NCI-H82 treated with DMSO at 0.1 percent for 48 hours (cell line): ENCODE data around the gene FRMD4A.
"Not testable (repeated sequence)": the region's sequence is repeated elsewhere in the genome, so short reads cannot be mapped to it uniquely, and the experiment has no call there.

ENCODE experiments used
- DNase-seq: peaks from one replicate; lab custom pipeline; 2025; ENCODE audit not compliant: unreplicated experiment; lab: John Stamatoyannopoulos, UW

The FRMD4A gene

DNA sequence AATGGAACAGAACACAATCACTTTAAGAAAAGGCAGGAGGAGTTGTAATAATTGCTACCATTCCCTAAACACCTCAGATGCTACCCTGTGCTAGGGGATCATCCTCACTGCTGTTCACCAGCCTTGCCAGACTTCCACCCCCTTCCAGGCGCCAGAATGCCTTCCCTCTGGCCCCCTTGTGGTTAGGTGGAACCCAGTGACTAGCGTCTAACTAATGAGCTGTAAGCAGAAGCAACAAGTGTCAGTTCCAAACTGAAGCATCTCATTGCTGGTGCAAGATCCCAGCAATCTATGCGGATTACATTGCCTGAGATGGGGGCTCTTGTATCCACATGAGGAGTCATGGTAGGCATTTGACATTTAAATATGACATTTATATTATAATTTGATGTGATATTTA is 86.6 kb downstream of the FRMD4A start:
- DNase-seq: no peak

DNA sequence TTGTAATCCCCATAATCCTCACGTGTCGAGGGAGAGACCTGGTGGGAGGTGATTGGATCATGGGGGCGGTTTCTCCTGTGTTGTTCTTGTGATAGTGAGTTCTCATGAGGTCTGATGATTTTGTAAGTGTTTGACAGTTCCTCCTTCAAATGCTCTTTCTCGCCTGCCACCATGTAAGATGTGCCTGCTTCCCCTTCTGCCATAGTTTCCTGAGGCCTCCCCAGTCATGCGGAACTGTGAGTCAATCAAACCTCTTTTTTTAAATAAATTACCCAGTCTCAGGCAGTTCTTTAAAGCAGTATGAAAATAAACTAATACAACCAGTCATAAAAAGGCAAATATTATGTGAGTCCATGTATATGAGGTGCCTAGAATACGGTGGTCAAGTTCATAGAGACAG is 87.5 kb downstream of the FRMD4A start:
- no peak for DNase-seq

DNA sequence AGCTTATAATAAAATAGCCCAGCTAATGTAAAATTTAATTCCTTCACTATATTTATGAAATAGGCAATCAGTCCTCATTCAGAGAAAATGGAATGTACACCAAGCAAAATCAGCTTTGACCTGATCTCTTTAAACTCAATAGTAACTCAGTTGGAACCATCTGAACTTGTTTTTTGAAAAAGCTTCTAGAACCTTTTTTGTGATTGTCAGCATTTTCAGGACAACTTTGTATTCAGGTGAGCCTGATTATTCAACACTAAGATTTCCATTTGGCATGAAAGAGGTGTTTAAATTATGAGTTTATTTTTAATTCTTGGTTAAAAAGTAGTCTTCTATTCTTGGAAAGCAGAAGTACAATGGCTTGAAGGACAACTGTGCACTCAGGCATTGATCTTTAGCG is 89.5 kb downstream of the FRMD4A start:
- DNase-seq: no peak

DNA sequence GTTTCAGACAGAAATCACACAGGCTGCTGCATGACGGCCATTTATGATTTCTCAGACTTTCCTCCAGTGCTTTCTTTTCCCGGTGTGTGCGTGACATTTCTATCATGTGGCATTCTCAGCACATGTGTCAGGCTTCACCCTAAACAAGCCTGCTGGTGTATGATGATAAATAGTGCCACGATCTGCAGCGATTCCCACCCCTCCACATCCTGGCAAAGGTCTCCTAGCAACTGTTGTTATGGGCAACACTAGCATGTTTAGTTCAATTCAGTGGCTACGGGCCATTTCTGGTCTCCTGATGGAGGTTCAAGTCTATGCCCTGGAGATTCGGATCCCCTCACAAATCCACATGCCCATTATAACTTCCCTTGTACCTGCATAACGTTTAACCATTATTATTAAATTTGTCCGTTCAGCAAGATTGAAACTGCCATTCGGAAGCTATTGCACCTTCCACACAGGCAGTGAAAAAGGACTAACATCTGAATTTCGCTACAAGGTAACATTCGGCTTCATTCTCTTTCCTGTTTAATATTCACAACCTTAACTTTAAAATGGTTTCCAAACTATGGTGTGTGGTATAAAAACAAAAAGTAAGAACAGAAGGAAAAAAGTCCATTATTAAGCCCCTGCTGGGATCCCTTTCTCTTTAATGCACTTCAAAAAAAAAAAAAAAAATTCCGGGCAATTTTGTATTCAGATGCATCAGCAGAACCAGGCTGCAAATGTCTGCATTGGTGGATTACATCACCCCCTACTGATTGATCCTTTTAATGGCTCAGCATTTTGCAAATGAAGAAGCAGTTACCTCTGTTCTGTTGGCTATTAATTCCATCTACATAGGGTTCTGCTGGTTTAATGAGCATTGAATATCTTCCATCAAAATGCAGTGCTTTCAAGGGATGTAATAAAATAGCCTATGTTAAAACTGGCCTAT is 90.2 kb downstream of the FRMD4A start:
- no peak for DNase-seq

DNA sequence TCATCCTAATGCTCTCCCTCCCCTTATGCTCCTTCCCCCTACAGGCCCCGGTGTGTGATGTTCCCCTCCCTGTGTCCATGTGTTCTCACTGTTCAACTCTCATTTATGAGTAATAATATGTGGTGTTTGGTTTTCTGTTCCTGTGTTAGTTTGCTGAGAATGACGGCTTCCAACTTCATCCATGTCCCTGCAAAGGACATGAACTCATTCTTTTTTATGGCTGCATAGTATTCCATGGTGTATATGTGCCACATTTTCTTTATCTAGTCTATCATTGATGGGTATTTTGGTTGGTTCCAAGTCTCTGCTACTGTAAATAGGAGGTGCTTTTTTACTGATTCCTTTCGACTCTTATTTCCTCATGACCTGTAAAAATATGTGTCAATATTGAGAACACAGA is 92.1 kb downstream of the FRMD4A start:
- not testable (repeated sequence) for DNase-seq

DNA sequence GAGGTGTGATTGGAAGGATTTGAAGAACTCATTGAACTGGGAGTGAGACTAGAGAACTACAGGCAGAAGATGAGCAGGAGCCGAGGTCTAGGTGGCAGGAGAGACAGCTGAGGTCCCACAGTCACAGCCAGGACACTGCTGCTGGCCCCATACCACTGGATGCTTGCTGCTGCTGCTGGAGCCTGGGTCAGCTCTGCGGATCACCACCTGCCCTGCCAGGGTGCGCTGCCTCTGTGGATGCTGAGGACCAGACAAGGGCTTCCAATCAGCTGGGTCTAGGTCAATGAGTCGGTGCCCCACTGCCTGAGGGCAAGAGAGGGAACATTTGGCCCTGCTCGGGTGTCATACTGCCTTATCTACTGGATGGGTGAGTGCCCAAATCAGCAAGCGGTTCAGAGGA is 94.4 kb downstream of the FRMD4A start:
- no peak for DNase-seq

DNA sequence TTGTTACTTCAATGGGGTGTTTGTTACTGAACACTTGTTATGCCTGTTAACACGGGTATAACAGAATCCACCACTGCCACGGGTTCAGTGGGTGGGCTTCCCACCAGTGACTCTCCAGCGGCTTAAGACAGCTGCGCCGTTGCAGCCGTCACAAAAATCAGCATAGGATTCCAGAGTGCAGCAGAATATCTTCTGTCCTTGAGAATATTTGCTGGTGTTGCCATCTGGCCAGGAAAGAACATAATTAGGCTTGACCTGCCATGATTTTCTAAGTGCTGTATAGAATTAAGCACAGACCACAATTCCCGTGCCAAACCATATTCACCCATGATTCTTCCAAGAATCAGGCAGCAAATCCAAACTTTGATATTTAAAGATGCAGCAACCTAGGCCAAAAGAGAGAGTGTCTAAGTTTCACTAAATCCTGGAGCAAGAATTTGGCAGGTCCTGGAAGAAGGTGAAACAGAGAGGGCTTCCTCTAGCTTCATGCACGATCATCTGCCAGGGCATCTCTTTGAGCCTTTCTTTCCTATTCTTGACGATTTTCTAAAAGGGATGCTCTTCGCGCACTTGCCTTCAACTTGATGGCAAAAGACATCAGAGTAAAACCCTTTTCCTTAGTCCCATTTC is 95.0 kb downstream of the FRMD4A start:
- DNase-seq: no peak

DNA sequence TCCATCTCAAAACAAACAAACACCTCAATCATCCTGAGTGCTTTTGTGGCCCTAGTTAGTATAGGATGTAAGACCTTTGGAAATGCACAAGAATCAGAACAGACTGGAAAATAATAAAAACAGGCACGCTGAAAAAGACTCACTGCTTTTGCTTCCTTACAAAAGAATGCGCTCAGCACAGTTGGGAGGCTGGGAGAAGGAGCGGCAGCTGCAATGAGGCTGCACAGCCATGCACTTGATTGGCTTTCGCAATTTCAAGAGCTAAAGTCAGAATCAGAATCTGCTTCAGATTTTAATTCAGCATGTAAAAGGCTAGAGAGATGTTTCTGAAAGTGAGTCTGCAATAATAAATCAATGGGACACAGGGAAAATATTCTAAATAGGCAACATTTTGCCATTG is 97.2 kb downstream of the FRMD4A start:
- no peak for DNase-seq

DNA sequence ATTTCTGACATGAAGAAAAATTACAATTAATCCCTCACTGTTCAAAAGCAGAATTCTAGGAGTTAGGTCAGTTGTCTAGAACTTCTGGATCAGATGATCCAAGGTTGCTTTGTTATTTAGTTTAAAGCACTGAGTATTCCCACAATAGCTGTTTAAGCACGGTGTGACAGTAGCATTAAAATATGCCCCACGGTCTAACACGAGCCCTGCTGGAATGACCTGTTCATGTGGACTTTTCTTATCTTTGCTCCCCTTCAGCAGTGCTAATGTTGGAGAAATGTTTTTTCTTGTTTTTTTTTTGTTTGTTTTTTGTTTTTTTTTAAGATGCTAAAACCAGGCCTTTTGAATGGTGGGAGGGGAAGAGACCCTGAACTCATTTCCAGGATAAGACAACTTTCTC is 101.9 kb downstream of the FRMD4A start:
- not testable (repeated sequence) for DNase-seq

DNA sequence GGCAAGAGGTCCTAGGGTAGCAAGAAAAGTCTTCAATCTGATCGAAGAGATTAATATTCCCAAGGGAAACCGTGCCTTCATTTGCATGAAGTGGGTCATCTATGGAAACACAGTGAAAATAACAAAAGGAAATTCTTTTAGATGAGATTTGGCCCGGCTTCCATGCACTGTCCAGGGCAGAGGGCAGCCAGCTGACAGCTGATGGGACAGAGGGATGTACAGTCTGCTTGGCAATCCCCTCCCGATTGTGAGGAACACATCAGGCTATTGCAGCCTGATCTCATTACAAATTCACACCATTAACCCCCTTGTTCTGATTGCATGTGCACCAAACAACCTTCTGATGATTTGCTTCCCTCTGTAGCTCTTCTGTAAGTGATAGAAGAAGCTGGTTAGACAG is 105.3 kb downstream of the FRMD4A start:
- no peak for DNase-seq

DNA sequence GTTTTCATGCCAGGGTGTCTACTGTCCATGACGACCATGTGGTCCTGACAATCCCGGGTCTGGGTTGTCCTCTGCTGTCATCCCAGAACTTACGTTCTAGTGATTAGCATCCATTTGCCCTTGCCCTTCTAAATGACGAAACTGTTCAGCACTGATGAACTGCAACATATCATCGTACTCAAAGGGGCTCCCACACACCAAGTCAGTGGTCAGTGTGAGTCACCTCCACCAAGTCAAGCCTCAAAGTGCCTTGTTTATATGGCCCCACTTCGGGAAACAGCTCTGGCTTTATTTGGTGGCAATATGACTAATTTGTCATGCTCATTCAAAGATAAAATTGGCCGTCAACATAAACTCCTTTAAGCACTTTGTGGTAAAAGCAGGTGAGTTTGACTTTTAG is 110.7 kb downstream of the FRMD4A start:
- no peak for DNase-seq

DNA sequence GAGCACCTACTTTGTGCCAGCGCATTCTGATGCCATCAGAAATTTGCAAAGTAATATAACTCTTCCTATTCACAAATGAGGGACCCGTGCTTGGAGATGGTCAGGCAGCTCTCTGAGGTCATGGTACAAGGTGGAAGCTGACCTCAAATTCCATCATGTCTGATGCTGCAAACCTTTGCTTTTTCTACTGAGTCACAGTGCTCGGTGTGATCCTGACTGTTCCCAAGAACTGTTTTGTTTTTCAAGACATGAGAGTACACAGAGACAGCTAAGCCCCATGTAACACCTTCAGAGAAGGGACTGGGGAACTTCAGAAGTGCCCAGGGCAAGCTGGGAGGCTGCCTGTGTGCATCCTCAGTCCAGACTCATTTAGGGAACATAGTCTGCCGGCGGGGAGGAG is 111.3 kb downstream of the FRMD4A start:
- DNase-seq: no peak

DNA sequence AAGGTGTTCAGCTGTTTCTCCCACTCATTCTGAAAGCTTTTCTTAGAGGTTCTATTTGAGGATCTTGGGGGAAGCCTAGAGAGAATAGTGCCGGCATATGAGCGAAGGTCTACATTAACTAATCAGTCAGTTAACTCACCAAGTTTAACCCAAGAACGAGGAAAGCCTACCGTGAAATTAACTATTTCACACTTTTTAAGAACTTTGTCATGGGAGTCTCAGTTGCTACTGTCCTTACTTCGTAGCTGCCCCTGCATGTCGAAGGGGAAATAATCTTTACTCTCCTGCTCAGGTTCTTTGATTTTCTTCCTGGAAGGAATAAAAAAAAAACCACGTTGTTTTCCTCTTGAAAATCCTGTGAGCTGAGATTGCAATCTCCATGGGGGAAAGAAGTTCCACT is 115.1 kb downstream of the FRMD4A start:
- no peak for DNase-seq

DNA sequence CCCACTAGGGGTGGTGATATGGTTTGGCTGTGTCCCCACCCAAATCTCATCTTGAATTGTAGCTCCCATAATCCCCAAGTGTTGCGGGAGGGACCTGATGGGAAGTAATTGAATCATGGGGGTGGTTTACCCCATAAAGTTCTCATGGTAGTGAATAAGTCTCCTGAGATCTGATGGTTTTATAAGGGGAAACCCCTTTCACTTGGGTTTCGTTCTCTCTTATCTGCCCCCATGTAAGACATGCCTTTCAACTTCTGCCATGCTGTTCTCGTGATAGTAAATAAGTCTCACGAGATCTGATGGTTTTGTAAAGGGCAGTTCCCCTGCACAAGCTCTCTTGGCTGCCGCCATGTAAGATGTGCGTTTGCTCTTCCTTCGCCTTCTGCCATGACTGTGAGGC is 117.0 kb downstream of the FRMD4A start:
- not testable (repeated sequence) for DNase-seq

DNA sequence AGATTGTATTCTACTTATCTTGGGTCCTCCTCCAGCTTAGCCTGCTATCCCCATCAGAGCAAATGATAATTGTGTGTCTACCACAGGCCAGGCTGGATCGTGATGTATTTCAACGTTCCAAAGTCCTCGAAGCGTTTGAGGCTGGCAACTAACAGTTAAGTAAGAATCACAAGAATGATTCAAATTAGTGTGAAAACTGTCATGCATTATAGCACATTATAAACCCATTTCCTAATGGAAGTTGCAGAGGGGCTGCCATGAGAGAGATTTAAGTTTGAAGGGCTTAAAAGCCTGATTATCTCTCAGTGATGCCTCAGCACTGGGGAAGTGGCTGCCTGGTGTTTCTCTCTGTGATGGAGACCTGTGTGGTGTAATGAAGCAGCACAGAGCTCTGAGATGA is 119.1 kb downstream of the FRMD4A start:
- DNase-seq: no peak

DNA sequence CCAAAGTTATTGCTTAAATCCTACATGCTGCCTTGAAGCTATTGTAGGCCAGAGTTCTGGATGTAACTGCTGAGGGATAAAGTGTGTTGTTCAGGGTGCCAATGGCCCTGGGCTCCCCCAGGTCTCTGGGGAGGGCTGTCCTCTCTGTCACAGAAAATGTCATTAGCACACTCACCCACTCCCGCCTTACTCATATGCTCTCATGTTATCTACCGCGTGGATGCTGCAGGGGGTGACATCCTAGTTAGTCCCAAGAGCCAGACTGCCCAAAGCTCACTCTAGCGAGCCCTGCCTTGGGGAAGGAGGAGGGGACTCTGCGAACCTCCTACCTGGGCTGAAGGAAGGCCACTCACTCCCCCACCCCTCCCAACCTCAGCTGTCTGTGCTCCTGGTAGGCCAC is 122.5 kb downstream of the FRMD4A start:
- no peak for DNase-seq

DNA sequence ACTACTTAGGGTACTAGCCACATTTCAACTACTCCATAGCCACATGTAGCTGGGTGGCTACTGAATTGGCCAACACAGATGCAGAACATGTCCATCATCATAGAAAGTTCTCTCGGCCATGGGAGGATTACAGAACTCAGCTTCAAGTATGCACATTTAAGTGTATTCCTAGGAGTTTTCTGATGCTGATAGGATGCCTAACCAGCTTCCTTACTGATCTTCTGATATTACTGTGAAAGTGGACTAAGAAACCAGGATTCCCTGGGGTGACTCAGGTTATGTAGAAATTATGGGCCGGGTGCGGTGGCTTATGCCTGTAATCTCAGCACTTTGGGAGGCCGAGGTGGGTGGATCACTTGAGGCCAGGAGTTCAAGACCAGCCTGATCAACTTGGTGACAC is 125.5 kb downstream of the FRMD4A start:
- DNase-seq: no peak

DNA sequence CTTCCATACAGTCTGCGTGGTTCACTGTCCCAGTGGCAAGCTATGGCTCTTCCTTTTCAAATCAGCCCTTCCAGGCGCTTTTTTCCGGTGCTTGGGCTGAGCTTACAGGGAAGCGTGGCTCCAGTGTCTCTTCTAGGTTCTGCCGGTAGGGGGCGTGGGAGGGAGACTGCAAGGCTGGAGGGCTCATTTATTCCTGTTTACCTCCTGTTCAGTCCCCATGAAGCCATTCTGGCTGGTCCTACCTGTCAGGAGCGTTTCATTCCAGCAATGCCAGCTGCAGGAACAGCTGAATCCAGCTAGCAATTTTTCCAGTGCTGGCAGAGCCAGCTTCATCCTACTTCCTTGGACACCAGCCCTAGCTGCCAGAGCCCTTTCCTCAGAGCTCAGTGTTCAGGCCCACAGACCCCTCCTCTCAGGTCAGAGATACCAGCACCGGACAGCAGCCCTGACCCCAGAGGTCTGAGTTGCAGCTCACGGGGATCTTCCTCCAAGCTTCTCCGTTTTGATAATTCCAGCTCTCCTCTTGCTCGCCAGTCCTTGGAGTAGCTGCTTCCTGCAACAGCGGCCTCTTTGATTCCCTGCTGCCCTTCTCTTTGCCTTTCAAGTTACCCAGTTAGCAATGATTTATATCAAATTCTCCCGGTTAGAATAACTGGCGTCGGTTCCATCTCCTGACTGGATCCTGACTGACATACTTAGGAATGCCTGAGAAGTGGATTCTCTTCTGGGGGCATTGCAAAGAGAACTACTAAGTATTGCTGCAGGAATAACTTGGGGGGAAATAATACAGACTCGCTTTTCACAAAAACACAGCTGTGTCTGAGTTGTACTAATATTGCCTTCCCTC is 129.8 kb downstream of the FRMD4A start:
- no peak for DNase-seq

DNA sequence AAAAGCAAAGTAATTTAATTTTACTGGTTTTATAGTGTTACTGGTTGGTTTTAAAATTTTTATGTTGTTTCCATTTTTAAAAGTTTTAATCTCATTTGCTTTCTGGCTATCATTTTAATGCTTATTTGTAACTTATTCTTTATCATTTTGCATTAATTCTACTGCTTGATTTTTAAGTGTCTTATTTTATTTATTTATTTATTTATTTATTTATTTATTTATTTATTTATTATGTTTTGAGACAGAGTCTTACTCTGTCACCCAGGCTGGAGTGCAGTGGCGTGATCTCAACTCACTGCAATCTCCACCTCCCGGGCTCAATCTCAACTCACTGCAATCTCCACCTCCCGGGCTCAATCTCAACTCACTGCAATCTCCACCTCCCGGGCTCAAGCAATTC is 131.6 kb downstream of the FRMD4A start:
- DNase-seq: not testable (repeated sequence)

DNA sequence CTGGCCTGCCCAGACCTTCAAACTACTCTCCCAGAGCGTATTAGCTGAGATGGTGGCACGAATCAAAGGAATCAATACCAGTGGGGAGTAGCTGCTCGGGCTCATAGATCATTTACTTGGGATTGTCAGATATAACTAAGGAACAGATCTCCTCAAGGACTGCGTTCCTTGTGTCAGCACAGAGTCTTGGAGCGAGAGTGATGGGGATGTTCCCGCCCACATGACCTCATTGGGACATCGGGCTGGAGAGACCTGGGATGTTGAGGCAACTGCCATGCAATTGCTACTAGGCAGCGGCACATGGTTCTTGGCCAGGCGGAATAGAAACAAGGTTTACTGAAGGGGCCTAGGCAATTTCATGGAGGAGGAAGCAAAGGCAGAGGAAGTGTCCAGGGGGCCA is 132.6 kb downstream of the FRMD4A start:
- DNase-seq: no peak

DNA sequence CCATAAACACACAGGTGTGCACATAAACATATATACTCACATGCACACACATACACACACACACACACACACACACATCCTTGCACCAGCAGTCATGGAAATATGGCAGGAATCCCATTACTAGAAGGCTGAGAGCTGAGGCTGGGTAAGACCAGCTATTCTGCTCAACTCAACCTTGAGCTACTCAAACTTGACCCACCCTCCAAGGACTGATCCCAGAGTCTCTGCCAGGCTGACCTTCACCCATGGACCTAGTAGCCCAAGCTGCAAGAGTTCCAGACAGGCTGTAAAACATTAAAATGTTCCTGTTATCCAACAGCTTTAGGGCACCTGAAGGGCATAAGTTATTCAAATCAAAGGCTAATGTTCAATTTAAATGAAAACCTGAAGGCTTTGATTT is 134.6 kb downstream of the FRMD4A start:
- DNase-seq: no peak

DNA sequence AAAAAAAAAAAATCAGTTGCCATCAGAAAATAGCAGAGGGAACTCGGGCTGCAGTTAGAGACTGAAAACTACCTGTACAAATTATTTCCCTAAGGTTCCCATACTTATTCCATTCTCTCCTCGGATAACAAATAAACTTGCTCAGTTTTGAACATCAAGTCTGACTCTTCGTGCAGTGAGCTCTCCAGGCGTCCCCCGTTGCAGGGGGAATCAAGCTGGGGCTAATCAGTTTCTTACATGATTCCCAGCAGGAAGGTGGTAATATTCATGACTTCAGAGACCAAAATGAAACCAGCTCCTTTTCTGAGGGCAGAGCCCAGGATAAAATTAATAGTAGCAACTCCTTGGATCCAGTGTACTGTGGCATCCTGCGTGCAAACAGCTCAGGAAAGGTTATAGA is 135.3 kb downstream of the FRMD4A start:
- no peak for DNase-seq
